ENCODE results near the gene COL6A6.

GRCh38 chr3:130470126-130470525 is 46.9 kb upstream of the COL6A6 start:
- TF ChIP-seq, protein P1, sequence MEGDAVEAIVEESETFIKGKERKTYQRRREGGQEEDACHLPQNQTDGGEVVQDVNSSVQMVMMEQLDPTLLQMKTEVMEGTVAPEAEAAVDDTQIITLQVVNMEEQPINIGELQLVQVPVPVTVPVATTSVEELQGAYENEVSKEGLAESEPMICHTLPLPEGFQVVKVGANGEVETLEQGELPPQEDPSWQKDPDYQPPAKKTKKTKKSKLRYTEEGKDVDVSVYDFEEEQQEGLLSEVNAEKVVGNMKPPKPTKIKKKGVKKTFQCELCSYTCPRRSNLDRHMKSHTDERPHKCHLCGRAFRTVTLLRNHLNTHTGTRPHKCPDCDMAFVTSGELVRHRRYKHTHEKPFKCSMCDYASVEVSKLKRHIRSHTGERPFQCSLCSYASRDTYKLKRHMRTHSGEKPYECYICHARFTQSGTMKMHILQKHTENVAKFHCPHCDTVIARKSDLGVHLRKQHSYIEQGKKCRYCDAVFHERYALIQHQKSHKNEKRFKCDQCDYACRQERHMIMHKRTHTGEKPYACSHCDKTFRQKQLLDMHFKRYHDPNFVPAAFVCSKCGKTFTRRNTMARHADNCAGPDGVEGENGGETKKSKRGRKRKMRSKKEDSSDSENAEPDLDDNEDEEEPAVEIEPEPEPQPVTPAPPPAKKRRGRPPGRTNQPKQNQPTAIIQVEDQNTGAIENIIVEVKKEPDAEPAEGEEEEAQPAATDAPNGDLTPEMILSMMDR (IDR thresholded peaks at IDR 0.05), result no peak
- TF ChIP-seq POLR2AphosphoS5 (IDR thresholded peaks at IDR 0.05; ENCODE audit: insufficient read depth in 1 of 2, low read depth in 1 of 2) (no peak), POLR2A (IDR thresholded peaks at IDR 0.05) (no peak)
